Esophagus muscularis mucosa (tissue), 3 donors: ENCODE data around the gene PSMC3.

Experiments used
- POLR2A ChIP-seq: fragments of 450-650 bp; IDR thresholded peaks from one replicate; pipeline ENCODE4 v1.6.1; 2017; ENCODE audit warnings: antibody characterized with exemption, moderate library complexity, mild to moderate bottlenecking, low read depth
- POLR2AphosphoS5 ChIP-seq, 2 donors: sonication (generic); formaldehyde crosslinking; IDR thresholded peaks; one replicate each; pipeline ENCODE4 v1.6.1; 2017; ENCODE audit warnings: antibody characterized with exemption in 2 of 2
- TF ChIP-seq, protein P1 (sequence below), 3 experiments: fragments of 200-600 bp in 2 of 3; fragments of 450-650 bp in 1 of 3; sonication (generic) in 2 of 3; IDR thresholded peaks; one replicate each; pipeline ENCODE4 v1.5.1; 2017 to 2019; ENCODE audit warnings: antibody characterized with exemption in 3 of 3, mild to moderate bottlenecking in 2 of 3, moderate library complexity in 1 of 3

DNA sequence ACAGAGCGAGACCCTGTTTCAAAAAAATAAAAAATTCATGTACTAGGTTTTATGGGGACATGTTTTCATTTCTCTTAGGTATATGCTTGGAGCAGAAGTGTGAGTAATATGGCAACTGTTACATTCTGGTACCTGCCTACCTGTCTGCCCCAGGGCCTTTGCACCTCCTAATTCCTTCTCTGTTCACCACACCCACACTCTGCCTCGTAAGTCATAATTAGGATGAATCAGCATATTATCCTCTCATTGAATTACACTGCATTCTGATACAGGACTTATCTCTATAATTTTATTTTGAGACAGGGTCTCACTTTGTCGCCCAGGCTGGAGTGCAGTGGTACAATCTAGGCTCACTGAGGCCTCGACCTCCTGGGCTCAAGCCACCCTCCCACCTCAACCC lies 25.8 kb upstream of the PSMC3 start:
- TF ChIP-seq, protein P1, sequence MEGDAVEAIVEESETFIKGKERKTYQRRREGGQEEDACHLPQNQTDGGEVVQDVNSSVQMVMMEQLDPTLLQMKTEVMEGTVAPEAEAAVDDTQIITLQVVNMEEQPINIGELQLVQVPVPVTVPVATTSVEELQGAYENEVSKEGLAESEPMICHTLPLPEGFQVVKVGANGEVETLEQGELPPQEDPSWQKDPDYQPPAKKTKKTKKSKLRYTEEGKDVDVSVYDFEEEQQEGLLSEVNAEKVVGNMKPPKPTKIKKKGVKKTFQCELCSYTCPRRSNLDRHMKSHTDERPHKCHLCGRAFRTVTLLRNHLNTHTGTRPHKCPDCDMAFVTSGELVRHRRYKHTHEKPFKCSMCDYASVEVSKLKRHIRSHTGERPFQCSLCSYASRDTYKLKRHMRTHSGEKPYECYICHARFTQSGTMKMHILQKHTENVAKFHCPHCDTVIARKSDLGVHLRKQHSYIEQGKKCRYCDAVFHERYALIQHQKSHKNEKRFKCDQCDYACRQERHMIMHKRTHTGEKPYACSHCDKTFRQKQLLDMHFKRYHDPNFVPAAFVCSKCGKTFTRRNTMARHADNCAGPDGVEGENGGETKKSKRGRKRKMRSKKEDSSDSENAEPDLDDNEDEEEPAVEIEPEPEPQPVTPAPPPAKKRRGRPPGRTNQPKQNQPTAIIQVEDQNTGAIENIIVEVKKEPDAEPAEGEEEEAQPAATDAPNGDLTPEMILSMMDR (IDR thresholded peaks at IDR 0.05), result no peak
- no peak for TF ChIP-seq POLR2AphosphoS5 (IDR thresholded peaks at IDR 0.05)
- no peak for TF ChIP-seq POLR2A
